Measurements from ENCODE around the gene KDM4B. TPM values are rescaled to one million over a fixed set of nuclear protein-coding genes. Genes with fewer than 3 reads are reported as not detected.

KDM4B gene
- total RNA-seq, 1 donor from 2014 or later: 25.8 TPM

DNA sequence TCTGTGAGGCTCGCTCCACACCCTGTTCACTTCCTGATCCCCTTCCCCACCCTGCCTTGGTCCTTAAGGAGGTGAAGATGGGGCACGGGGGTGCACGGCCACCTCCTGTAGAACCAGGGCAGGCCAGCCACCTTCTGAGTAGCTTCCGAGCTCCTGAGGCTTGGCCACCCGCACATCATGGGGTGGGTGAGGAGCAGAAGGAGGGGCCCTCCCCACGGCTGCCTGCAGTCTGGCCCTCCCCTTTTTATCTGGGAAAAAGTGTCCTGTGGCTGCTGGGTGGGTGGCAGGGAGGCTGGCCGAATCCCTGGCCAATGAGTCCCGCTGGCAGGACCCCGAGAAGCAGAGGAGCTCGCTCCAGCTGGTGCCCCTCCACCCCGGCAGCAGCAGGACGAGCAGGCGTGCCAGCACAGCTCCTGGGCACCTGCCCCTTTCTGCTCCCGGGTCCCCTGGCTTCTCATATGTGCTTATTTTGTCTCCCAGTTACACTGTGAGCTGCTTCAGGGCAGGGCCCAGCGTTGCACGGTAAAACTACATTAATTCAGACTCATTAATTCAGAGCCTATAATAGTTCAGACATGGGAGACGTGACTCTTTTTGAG, 135.0 kb downstream of the KDM4B start:
- no peak for DNase-seq (ENCODE audit: low read depth)

- DNase-seq (ENCODE audit: low read depth): no peak
Observed at GRCh38 chr19:5104871-5105351, 136.0 kb downstream of the KDM4B start.

DNA sequence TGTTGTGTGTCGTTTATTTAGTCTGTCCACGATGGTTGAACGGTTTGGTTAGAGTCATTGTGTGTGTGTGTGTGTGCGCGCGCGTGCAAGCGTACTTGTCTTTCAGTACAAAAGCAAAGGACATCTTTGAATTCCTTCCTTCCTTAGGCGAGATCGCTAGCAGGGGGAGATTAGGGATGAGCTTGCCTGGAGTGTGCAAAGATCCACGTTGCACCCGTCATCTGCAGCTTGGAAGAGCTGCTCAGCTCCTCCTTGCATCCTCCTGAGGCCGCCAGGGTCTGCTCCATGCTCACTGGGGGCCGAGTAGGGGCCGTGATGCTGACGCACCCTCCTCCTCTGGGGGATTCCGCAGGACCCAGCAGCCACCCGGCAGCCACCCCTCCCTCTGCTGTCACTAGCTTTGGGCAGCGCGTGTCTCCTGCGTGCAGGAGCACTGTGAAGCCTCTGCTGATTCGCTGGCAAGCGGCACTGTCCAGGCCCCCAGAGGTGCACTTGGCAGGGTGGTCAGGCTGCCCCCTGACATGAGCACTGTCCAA, 137.3 kb downstream of the KDM4B start:
- no peak for DNase-seq (ENCODE audit: low read depth)

DNA sequence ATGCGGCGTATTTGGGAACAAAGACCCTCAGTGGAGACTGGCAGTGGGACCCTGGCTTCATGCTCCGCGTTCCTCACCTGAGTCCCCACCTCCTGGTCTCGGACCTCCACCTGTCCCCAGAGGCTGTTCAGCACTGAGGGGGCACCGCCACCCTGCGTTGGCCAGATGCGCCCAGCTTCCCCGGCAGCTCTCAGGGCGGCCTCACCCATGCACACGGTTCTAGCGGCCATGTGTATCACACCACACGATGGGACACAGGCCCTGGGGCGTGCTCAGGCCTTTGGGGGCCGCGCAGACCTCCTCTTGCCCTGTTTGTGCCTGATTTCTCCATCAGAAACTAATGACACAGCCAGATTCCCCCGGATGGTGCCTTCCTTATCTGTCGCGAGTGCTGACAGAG, 138.1 kb downstream of the KDM4B start:
- no peak for DNase-seq (ENCODE audit: low read depth)

GRCh38 chr19:5107432-5108122, 138.7 kb downstream of the KDM4B start:
- peak; percentile 50 for DNase-seq (ENCODE audit: low read depth)

- DNase-seq (ENCODE audit: low read depth): no peak
Observed at GRCh38 chr19:5108123-5108596, 139.2 kb downstream of the KDM4B start.

- no peak for DNase-seq (ENCODE audit: low read depth)
Observed at GRCh38 chr19:5108866-5109265, 140.0 kb downstream of the KDM4B start.

DNA sequence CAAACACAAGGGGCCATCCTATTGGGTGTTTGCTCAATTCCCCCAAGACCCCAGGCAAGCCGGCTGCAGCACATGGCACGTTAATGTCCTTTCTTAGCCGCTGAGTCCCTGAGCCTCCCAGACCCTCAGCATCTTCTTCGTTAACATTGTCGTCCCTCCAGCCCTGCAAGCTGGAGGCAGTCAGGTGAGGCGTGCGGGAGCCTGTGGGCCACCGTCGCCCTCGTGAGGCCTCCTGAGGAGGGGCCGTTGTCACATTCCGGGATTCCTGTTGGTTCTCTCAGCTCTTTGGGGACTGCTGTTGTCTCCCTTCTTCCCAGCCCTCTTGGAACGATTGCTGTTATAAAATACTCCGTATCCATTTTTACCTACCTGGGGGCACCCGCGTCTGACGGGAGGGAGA, 140.6 kb downstream of the KDM4B start:
- DNase-seq (ENCODE audit: low read depth): no peak

DNA sequence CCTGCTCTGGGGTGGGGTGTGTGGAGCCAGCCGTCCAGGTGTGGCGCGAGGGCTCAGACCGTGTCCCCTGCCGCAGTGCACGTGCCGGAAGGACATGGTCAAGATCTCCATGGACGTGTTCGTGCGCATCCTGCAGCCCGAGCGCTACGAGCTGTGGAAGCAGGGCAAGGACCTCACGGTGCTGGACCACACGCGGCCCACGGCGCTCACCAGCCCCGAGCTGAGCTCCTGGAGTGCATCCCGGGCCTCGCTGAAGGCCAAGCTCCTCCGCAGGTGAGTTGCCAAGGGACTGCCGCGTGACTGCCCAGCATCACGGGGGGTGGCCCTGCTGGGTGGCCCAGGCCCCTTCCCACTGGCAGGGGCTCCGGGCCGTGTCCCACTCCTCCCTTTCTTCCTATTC, 141.6 kb downstream of the KDM4B start:
- no peak for DNase-seq (ENCODE audit: low read depth)

DNA sequence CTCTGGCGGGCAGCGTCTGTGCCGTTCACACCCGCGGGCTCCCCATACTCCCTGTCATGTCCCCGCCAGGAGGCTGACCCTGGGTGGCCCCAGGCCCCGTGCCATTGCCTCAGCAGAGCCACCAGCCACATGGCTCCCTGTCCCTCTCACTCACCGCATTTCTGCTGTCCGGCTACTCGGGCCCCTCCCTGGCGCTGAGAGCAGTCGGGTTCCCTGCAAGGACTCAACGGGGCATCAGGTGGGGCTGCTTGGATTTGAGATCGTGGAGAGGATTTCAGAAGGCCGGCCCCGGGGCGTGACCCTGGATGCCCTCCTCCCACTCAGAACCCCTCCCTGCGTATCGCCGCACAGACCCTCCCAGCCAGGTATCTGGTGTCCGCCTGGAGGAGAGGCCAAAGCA, 142.1 kb downstream of the KDM4B start:
- DNase-seq (ENCODE audit: low read depth): no peak

DNA sequence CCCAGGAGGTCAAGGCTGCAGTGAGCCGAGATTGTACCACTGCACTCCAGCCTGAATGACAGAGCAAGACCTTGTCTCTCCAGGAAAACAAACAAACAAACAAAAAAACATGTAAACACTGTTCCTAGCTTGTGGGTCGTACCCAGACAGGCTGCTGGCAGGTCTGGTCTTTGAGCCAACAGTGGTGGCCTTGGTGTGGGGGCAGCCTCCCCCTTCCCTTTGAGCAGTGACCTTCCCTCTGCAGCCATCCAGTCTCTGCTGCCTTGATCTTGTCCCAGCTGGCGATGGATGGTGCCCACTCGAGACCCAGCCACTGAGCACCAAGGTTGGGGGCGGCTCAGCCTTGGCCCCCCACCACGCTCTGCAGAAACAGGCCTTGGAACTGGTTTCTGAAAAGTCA, 143.3 kb downstream of the KDM4B start:
- DNase-seq (ENCODE audit: low read depth): no peak

DNA sequence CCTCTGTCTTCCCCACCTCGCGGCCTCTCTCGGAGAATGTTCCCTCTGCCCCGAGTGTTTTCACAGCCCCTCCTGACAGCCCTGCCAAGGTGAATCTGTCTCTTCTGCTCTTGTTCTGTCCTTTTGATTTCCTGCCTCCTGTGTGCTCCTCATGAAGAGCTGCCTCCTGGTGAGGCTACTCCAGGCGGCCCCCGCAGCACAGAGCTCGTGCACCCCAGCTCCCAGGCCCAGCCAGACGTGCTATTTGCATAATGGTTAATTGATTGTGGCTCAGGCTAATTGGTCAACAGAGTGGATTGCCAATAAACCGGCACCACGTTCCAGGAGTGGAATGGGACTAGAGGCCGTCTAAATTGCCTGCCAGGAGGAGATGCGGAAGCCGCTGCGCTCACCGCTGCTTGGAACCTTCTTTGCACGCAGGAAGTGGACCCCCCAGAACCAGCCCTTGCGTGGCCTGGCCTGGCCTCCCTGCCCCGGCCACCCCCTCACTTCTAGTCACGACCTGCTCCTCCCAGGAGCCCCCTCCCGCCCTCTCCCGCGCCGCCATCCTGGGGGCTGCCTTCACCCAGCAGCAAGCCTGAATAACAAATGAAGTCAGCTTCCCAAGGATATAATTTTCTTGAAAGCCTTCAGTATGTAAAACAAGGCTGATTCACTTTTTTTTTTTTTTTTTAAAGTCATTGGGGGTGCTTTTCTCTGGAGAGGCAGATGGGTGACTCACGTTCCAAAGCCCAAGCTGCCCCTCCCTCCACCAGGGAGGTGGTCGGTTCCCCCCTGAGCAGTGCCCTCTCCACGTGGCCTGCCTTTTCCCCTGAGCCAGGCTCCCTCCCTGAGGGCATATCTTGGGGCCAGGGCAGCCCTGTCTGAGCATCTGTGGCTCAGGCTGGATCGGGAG, 144.0 kb downstream of the KDM4B start:
- no peak for DNase-seq (ENCODE audit: low read depth)

DNA sequence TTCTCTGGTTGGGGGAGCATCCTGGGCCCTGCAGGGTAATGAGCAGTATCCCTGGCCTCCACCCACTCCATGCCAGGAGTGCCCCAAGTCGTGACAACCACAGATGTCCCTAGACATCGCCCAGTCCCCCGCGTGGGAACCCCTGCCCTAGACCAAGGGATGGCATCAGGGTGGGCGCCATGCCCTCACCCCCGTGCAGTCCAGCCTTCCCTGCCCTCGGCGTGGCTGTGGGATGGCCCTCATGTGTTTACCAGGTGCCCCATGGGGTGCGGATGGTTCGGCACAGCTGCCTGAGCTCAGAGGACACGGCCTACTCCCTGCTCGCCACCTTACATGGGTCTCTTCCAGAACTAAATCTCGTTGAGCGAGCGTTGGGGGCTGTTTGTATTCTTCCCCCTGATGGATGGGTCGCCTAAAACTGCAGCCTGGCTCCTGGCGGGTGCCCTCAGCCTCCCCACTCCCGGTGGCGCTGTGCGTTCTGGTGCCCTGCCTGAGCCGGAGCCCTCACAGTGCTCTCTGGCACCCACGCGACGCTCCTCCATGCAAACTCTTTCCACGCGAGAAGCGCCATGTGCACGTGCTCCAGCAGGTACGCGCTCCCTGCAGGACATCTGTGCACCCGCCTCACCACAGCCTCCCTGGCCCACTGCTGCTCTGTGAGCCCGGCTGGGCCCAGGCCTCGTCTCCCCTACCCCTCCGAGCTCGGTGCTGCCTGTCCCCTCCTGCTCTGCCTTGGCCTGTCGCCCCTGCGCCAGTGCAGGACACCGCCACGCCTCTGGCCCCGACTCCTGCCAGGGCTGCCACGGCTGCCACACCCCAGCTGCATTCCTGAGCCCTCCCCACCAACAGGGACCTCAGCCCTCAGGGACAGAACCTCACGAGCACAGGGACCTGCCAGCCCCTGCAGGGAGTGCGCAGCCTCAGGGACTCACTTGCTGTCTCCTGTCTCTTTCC, 145.0 kb downstream of the KDM4B start:
- DNase-seq (ENCODE audit: low read depth): no peak

DNA sequence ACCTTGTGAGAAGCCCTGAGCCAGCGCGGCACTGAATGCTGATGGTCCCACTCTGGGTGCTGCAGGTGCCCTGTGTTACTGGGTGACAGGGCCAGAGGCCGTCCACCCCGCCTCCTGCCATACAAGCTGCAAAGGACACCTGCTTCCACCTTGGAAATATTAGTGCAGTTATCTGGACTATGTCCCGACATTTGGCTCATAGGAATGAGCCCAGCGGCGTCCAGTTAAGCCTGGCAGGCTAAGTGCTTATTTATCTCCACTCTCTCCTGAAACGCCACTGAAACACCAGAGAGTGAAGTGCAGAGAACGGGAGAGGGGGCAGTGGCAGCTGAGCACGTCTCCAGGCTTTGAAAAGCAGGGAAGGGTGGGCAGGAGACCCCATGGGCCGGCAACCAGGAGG, 145.8 kb downstream of the KDM4B start:
- no peak for DNase-seq (ENCODE audit: low read depth)

GRCh38 chr19:5115351-5115750, 146.4 kb downstream of the KDM4B start:
- DNase-seq (ENCODE audit: low read depth): no peak

DNA sequence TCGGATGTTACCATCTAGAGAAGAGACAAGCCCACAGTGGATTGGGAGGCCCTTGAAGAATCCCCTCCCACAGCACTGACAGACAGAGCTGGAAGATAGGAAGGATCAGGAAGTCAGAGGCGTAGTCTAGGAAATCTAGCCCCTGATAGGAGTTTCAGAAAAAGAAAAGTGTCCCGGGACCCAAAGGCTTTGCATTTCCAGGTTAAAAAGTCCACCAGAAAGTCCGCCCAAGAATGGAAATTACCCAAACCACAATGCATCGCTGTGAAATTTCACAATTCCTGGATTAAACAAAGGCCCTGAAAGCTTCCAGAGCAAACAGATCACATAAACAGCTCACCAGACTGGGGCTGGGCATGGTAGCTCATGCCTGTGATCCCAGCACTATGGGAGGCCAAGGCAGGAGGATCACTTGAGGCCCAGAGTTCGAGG, 146.9 kb downstream of the KDM4B start:
- DNase-seq (ENCODE audit: low read depth): no peak

- DNase-seq (ENCODE audit: low read depth): no peak
Observed at GRCh38 chr19:5116292-5116691, 147.4 kb downstream of the KDM4B start.

- no peak for DNase-seq (ENCODE audit: low read depth)
Observed at GRCh38 chr19:5117421-5117820, 148.5 kb downstream of the KDM4B start.

- DNase-seq (ENCODE audit: low read depth): no peak
Observed at GRCh38 chr19:5118026-5118425, 149.1 kb downstream of the KDM4B start.

- DNase-seq (ENCODE audit: low read depth): no peak
Observed at GRCh38 chr19:5119297-5119998, 150.5 kb downstream of the KDM4B start.

All from myocyte (in vitro differentiated cells).